T47D (cell line): ENCODE results near the gene DEDD.

Source experiments
- DNase-seq, 2 experiments: peaks; one replicate each; pipeline versions ENCODE4 v3.0.0 to v3.0.0-alpha.2; 2011 to 2012; ENCODE audit warnings: low read depth in 1 of 2, low spot score in 1 of 2
- JUND ChIP-seq: IDR thresholded peaks from 2 replicates; pipeline ENCODE4 v1.6.1; 2012; ENCODE audit warnings: low read depth
- in situ Hi-C: cut with HindIII; loops from 2 replicates; pipeline ENCODE4 v1.10.0; 2016; ENCODE audit warnings: low sequenced_read_pairs, low pct_unique_long_range_greater_than_20kb

DEDD gene

DNA sequence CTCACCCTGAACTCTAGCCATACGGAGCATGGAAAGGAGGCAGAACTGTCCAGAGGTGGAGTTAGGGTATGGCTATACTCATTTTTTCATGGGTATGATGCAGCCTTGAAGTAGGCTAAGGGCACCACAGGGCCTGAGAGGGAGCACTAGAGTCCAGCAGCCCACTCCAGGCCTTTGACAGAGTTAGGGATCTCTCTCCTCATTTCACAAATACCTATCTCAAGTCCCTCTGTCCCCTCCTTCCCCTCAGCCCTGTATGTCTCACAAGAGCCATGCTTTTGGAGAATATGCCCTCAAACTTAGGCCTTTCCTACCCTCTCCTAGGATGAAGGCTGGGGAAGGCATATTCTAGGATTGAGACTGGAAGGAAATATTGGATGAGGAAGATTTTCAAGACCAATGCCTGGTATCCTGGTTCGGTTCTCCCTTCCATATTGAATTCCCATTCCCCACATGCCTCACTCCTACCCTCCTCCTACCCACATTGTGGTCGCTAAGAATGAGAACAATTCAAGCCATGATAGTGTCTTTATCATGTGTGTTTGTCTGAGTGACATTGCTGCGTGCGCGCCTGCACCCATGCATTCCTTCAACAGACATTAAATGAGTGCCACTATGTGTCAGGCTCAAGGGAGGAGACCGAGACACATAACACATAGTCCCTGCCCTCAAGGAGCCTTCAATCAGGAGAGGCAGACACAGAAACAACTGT lies 40.5 kb downstream of the DEDD start:
- no peak for DNase-seq
- no peak for TF ChIP-seq JUND
- in situ Hi-C loops: no loop called here

DNA sequence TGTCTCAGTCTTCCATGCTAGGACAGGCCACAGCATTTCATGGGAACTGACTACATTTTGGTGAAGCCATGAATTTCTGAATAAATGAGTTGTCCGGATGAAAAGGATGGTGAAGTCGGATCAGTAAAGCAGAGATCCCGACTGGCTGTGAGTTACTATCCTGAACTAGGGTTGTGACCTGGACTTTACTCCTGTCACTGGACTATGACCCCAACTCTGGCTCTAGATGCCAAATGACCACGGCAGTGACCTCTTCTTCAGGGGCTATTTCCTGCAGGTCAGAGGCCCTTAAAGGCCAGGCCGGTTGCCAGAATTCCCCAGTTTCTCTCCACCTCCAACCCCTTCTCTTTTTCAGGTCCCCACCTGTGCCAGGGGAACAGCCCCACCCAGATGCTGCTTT lies 41.4 kb downstream of the DEDD start:
- in situ Hi-C loops: no loop called here

DNA sequence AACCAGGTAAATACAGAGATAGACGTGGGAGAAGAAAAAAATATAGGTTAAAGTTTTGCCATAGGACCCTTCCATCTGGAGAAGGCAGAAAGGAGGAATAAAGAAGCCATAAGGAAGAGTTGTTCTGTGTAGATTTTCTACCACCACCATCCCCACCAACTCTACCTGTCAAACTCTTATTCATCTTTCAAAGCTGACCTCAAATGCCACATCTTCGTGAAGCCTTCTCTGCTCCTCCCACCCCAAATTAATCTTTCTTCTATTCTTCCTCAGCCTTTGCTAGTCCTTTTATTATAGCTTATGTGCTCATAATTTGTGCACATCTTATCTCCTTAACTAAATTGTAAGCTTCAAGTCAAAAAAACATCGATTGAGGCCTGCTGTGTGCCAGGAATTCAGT lies 41.9 kb downstream of the DEDD start:
- in situ Hi-C loops: no loop called here
- no peak for TF ChIP-seq JUND

More for the DNA sequence above, 41.4 kb downstream of the DEDD start:
- TF ChIP-seq JUND: no peak
- DNase-seq: no peak

DNA sequence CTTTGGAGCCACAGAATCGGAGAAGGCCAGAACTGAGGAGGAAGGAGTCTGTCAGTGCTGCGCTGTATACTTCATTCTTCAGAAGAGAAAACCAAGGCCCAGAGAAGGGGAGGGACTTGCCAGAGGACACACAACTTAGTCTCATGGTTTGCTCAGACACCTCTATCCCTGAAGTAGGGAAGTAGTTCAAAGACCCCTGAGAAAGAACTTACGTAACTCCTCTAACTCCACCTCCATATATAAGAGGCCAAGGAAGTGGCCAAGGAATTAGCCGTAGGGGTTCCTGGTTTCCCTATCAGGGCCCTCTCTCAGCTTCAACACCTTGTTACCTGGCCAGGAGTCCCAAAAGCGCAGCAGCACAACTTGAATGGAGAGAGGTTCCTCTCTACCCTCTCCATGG lies 42.5 kb downstream of the DEDD start:
- in situ Hi-C loops: no loop called here
- no peak for TF ChIP-seq JUND

More for the DNA sequence above, 41.9 kb downstream of the DEDD start:
- no peak for DNase-seq

DNA sequence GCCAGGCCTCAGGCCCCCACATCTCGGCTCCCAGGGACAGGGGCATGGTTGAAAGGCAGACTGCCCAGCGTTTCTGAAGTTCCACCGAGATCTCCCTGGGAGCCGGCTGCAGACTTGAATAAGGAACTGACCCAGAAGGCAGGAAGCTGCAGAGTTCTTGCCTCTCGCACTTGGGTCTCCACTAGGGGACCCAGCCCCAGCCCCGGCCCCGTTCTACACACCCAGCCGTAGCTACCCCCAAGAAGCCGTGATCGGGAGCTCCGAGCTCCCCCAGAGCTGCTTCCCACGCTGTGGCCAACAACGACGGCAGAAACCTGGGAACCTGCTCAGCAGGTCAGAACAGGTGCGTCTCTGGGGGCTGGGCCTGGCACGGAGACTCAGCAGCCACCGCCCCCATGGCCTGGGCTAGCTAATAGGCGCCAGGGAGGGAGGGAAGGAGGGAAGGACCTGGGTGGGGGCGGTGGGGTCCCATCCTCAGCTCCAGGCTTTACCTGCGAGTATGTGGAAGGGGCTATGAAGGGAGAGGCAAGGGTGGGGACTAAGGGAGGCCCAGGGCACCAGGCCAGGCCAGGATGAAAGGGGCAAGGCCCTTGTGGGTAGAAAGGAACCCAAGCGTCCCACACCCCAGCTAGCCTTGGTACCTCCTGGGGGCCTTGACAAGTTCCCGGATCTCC lies 43.1 kb downstream of the DEDD start, which contains the start of gene NECTIN4:
TSS of gene NECTIN4 (minus strand) at position 308 of the 674 bp plus-strand sequence. CDS start at position 46, 262 bp downstream.
- peak; percentile 94 for DNase-seq
- in situ Hi-C loops: no loop called here
- TF ChIP-seq JUND: no peak

More for the DNA sequence above, 42.5 kb downstream of the DEDD start:
- no peak for DNase-seq

DNA sequence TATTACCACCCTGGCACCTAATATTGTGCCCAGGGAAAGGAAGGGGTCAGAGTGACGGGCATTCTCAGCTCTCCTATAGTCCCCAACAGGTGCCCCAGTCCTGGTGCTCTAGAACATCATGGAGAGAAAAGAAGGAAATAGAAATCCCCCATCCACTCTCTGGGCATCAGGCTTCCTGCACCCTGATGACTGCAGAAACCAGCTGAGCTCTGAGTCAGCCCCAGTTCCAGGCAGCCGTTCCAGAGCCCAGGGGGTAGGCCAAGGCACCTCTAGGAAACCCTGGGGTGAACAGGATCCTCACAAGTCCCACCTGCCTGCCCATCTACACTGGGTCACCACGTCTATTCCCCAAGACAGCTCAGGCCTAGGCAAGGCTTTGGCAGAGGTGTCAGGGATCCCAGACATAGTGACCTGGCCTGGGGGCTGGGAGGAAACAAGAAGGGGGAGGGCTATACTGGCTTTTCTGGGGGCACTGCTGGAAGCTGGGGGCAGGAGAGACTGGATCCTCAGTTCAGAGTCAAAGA lies 43.8 kb downstream of the DEDD start:
- no peak for TF ChIP-seq JUND

DNA sequence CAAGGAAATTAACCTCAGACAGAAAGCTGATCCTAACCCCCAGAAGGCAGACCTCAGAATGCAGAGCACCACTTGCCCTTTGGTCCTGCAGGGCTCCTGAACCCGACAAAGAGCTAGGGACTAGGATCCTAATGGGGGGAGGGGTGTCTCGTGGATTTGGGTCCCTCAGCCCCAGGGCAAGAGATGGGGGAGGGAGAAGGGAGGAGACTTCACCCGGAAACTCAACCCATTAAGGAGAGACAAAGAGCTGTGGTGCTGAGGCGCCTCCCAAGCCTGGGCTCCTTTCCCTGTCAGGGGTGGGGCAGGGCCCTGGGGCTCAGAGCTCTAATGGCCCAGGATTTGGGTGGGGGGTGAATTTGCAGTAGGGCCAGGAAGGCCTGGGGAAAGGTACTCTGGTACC lies 46.0 kb downstream of the DEDD start:
- no peak for TF ChIP-seq JUND
- in situ Hi-C loops: no loop called here
- peak in 1 of 2 experiments; percentile 33 for DNase-seq

More for the DNA sequence above, 43.8 kb downstream of the DEDD start:
- peak in 1 of 2 experiments; percentile 41 for DNase-seq
- in situ Hi-C loops: no loop called here

DNA sequence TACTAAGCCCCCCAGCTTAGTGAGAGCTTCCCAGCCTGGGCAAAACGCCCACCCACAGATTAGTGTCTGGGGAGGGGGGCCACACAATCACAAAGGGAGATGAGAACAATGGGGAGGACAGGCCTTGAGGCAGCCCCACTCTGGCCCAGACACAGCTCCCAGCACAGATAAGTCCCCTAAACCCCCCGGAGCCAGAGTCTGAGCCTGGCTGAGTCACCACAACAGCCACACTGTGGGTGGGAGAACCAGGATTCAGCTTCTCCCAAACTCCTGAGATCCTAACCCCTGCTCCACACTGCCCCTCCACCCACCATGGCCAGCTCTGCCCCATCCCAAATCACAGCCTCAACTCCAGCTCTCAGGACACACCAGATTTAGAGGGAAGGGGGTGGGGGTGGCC lies 47.3 kb downstream of the DEDD start:
- DNase-seq: peak in 1 of 2 experiments; percentile 39
- TF ChIP-seq JUND: no peak
- in situ Hi-C loops: no loop called here

DNA sequence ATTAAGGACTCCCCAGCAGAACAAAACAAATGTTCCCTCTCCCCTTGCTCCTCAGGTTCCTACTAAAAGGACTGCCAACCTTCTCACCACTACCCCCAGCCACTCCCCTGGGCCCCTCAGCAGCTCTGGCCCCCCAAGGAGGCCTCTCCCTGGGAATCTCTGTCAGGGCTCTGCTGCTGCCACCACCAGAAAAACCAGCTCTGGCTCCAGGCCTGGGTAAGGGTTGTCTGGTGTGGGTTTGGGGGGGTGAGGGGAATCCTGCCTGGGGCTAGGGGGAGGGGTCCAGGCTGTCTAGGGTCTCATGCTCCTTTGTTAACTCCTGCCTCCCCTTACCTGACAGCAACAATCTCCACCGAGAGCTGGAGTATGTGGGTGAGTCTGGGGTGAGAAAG lies 47.9 kb downstream of the DEDD start:
- TF ChIP-seq JUND: no peak
- DNase-seq: no peak
- in situ Hi-C loops: no loop called here

DNA sequence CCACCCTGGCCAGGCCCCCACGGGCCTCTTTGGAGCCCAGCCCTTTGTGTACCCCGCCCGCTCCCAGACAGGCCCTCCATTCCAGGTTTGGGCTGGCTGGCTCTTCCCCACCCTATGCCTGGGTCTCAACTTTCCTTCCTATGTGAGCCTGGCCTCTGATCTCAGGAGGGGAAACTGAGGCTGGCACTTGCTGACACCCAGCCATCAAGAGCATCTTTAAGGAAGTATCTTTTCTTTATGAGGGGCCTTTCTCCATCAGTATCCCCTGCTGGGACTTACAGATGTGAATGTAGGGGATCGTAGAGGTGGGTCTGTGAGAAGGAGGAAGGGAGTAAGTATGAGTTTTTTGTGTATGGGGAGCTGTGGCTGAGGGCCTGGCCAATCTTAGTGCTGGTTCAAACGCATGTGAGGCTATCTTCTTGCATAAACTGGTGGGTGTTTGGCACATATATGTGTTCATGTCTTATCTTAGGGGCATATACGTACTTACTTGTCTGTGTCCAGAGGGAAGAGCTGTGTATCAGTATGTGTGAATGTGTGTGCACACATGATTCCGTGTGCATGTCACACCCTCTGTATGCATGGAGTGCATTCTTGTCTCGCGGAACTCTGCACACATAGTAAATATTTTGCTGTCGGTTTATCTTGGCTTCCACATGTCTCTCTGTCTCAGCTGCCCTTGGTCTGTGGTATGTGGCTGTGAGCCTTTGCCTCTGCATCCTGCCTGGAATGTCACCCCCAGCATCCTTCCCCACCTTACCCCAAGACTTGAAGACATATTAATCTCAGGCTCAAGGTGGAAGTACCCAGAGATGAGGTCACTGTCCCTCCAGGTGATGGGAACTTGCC lies 48.5 kb downstream of the DEDD start:
- peak in 1 of 2 experiments; percentile 56 for DNase-seq
- TF ChIP-seq JUND: no peak
- in situ Hi-C loops: no loop called here

DNA sequence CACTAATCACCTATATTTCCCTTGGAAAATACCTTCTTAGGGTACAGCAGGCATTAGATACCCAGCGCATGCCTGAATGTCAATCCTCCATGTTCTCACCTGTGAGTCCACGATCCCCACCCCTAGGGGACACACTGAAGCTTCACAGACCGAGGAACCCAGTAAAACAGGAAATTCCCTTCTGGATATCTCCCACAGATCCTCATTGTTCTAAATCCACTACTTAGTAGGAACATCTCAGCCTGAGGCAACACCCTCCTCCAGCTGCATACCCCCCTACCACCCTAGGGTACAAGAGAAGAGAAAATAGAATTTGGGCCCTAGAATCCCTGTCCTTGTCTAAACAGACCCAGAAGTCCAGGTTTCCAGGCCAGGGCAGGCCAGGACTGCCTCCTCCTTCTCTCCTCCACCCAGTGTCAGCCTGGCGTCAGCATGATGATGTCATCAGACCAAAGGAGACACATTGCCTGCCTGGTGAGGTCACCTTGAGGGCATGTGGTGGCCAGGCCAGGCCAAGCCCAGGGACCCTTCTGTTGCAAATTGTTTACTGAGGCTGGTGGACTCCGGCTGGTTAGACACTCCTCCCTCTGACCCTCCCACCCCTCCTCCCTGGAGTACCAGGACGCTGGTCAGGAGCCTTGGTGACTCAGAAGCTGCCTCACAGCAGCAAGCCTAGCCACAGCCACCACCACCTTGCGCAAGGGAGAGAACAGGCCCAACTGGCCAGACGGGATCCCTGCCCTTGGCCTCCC lies 49.3 kb downstream of the DEDD start:
- peak; percentile 55 to 96 for DNase-seq
- TF ChIP-seq JUND: no peak; the same call in 1 of the 2 replicates
- in situ Hi-C loops: no loop called here

DNA sequence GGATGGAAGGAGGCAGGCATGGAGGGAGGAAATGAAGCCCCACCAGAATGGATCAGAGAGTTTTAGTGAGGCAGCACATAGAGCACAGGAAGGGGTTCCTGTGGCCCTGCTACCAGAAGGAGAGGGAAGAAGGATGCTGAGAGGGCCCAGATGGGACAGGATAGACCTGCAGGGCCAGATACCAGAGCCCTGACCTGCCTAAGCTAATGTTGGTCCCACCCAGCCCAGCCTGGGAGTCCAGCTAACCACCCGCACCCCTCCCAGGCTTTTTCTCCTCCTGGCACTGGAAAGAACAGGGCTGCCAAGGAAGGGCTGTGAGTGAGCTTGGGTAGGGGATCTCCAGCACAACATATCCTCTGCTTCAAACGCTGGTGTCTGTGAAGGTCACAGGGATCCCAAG lies 50.0 kb downstream of the DEDD start:
- no peak for TF ChIP-seq JUND
- in situ Hi-C loops: no loop called here
- no peak for DNase-seq
